HL-60 (cell line): ENCODE measurements around the gene LMAN1L.

Experiments used
- DNase-seq, 2 experiments: peaks; one replicate each; pipeline ENCODE4 v3.0.0-alpha.2; 2010 to 2020; ENCODE audit warnings: low read depth in 1 of 2, low spot score in 1 of 2
- H3K27ac ChIP-seq: fragments of 250-450 bp; sonication (Bioruptor Pico); replicated peaks from 2 replicates; pipeline ENCODE4 v1.5.1; 2020; ENCODE audit warnings: mild to moderate bottlenecking, moderate library complexity
- H3K27me3 ChIP-seq: fragments of 250-450 bp; sonication (Bioruptor Pico); 2 replicates; pipeline ENCODE4 v1.5.1; 2021; ENCODE audit warnings: mild to moderate bottlenecking, moderate library complexity; ENCODE audit not compliant: insufficient read depth, poor library complexity, severe bottlenecking
- H3K4me3 ChIP-seq: replicated peaks from 2 replicates; pipeline ENCODE4 v1.5.1; 2011; ENCODE audit warnings: mild to moderate bottlenecking, control low read depth, low read length; ENCODE audit not compliant: insufficient read depth
- GABPA ChIP-seq: IDR thresholded peaks from 2 replicates; pipeline ENCODE4 v1.6.1; 2012; ENCODE audit warnings: low read depth
- POLR2AphosphoS5 ChIP-seq: IDR thresholded peaks from 2 replicates; pipeline ENCODE4 v1.6.1; 2012; ENCODE audit warnings: low read depth
- SPI1 ChIP-seq: IDR thresholded peaks from 2 replicates; pipeline ENCODE4 v1.6.1; 2012; ENCODE audit warnings: low read depth, mild to moderate bottlenecking, borderline replicate concordance
- TF ChIP-seq, protein P1 (sequence below): IDR thresholded peaks from one replicate; pipeline ENCODE4 v1.5.1; 2011; ENCODE audit warnings: low read length, control low read depth, inconsistent platforms; ENCODE audit not compliant: insufficient read depth
- TF ChIP-seq, protein P2 (sequence below): IDR thresholded peaks from 2 replicates; pipeline ENCODE4 v1.6.1; 2012; ENCODE audit warnings: low read depth; ENCODE audit not compliant: insufficient replicate concordance

The LMAN1L gene

DNA sequence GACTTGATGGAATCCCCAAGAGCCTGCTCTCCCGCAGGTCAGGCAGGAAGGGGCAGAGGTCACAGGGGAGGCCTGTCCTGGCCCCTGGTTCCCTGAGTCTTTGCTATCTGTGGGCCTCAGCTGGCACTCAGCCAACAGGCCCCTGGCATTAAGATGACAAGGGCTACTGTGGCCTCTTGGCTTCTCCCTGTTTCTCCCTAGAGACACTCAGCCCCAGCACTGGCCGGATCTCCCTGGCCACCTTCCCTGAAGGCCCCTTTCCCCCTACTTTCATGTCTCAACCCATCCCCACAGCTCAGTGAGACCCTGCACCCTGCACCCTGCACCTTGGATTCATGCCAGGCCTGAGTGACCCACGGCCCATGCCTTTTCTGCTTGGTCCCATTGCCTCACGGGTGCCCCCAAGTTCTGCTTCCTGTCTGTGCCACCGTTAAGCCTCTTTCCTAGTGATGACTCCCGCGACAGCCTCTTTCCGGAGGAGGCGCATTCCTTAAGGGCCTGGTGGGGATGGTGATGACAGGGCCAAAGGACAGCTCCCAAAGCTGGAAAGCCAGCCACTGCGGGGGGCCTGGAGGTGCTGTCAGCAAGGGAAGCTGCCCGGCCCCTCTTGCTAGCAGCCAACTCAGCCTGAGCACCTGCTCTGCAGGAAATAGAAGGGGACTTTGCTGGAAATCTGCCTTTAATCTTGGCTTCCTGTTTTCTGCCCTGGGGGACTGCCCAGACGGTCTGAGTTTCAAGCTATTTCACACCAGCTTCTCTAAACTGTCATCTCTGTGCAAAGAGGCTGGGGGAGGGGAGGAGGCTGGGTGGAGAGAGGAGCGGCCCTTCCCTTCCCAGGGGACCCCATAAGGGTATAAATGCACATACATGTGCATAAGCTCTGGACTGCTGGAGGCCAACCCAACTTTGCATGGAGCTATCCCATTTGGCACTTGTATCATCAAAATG, 35.5 kb upstream of the LMAN1L start:
- no peaks in the 10 kb centered on the region for H3K27me3 ChIP-seq
- TF ChIP-seq, protein P1, sequence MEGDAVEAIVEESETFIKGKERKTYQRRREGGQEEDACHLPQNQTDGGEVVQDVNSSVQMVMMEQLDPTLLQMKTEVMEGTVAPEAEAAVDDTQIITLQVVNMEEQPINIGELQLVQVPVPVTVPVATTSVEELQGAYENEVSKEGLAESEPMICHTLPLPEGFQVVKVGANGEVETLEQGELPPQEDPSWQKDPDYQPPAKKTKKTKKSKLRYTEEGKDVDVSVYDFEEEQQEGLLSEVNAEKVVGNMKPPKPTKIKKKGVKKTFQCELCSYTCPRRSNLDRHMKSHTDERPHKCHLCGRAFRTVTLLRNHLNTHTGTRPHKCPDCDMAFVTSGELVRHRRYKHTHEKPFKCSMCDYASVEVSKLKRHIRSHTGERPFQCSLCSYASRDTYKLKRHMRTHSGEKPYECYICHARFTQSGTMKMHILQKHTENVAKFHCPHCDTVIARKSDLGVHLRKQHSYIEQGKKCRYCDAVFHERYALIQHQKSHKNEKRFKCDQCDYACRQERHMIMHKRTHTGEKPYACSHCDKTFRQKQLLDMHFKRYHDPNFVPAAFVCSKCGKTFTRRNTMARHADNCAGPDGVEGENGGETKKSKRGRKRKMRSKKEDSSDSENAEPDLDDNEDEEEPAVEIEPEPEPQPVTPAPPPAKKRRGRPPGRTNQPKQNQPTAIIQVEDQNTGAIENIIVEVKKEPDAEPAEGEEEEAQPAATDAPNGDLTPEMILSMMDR: no peak
- peak; percentile 39; the same call in 1 of the 2 replicates for TF ChIP-seq POLR2AphosphoS5
- TF ChIP-seq, protein P2, sequence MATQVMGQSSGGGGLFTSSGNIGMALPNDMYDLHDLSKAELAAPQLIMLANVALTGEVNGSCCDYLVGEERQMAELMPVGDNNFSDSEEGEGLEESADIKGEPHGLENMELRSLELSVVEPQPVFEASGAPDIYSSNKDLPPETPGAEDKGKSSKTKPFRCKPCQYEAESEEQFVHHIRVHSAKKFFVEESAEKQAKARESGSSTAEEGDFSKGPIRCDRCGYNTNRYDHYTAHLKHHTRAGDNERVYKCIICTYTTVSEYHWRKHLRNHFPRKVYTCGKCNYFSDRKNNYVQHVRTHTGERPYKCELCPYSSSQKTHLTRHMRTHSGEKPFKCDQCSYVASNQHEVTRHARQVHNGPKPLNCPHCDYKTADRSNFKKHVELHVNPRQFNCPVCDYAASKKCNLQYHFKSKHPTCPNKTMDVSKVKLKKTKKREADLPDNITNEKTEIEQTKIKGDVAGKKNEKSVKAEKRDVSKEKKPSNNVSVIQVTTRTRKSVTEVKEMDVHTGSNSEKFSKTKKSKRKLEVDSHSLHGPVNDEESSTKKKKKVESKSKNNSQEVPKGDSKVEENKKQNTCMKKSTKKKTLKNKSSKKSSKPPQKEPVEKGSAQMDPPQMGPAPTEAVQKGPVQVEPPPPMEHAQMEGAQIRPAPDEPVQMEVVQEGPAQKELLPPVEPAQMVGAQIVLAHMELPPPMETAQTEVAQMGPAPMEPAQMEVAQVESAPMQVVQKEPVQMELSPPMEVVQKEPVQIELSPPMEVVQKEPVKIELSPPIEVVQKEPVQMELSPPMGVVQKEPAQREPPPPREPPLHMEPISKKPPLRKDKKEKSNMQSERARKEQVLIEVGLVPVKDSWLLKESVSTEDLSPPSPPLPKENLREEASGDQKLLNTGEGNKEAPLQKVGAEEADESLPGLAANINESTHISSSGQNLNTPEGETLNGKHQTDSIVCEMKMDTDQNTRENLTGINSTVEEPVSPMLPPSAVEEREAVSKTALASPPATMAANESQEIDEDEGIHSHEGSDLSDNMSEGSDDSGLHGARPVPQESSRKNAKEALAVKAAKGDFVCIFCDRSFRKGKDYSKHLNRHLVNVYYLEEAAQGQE: peak; percentile 17
- TF ChIP-seq GABPA: peak; percentile 49; the same call in 1 of the 2 replicates
- peak; percentile 91 for TF ChIP-seq SPI1
- no peak overlapping the region for H3K4me3 ChIP-seq
- peak; percentile 76 to 92 for DNase-seq
- peak overlapping the region; percentile 91 for H3K27ac ChIP-seq

DNA sequence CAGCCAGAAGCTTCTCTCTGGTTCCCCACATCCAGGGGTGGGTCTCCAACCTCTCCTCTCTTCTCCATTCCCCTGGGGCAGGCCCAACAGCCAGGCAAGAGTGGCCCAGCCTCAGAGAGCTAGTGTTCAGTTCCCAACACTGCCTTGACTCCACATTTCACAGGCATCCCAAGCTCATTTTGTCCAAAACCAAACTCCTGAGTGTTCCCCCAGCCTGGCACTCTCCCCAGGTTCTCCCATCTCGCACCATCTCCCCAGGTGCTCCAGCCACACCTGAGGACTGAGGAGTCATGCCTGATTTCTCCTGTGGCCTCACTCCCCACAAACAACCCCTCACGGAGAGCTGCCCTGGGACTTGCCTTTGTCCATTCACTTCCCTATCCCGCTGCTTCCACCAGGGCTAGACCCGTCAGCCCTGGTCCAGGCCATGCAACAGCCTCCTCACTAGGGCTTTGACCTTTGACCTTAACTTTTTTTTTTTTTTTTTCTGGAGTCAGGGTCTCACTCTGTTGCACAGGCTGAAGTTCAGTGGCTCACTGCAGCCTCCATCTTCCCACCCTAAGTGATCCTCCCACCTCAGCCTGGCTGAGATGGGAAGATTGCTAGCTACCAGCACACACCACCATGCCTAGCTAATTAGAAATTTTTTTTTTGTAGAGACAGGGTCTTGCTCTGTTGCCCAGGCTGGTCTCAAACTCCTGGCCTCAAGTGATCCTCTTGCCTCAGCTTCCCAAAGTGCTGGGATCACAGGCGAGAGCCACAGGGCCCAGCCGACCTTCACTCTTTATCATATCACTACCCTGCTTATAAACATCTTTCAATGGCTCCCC, 34.7 kb upstream of the LMAN1L start:
- H3K27ac ChIP-seq: peak overlapping the region; percentile 91
- H3K27me3 ChIP-seq: no peaks in the 10 kb centered on the region
- TF ChIP-seq, protein P2: no peak
- TF ChIP-seq, protein P1: no peak
- peak; percentile 27; the same call in 1 of the 2 replicates for TF ChIP-seq SPI1
- H3K4me3 ChIP-seq: no peak overlapping the region
- DNase-seq: no peak

DNA sequence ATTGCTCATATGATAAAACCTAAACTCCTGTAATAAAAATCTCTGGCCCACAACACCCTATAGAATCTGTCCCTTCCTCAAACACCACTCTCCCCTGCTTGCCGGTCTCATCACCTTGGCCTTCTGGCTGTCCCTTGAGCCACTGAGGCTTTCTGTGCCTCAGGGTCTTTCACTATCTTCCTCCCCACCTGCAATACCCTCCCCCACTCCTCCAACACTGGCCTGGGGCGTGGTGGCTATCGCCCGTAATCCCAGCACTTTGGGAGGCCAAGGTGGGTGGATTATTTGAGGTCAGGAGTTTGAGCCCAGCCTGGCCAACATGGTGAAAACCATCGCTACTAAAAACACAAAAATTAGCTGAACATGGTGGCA, 34.0 kb upstream of the LMAN1L start:
- Histone ChIP-seq H3K4me3 (no peak overlapping the region), H3K27ac (peak overlapping the region; percentile 91), H3K27me3 (no peaks in the 10 kb centered on the region)
- TF ChIP-seq, protein P1: no peak
- TF ChIP-seq GABPA: no peak
- no peak for TF ChIP-seq SPI1
- TF ChIP-seq POLR2AphosphoS5: no peak
- TF ChIP-seq, protein P2: no peak
- no peak for DNase-seq
